Smooth muscle cell (in vitro differentiated cells): ENCODE results near the gene ART4. TPM values are rescaled to one million over a fixed set of nuclear protein-coding genes. Genes with fewer than 3 reads are reported as not detected.

Experiments
- DNase-seq: peaks from one replicate; lab custom pipeline; 2025; ENCODE audit not compliant: unreplicated experiment; lab: John Stamatoyannopoulos, UW
- H2AFZ ChIP-seq: fragments of 200-600 bp; sonication (generic); 2 replicates; pipeline ENCODE4 v1.6.0; 2016; ENCODE audit warnings: antibody characterized with exemption, low read depth, mild to moderate bottlenecking
- H3F3A ChIP-seq: fragments of 200-600 bp; sonication (generic); 2 replicates; pipeline ENCODE4 v1.6.0; 2017; ENCODE audit warnings: antibody characterized with exemption, low read depth
- H3K27ac ChIP-seq: fragments of 200-600 bp; sonication (generic); 2 replicates; pipeline ENCODE4 v1.5.1; 2016; ENCODE audit warnings: low read depth, mild to moderate bottlenecking
- H3K27me3 ChIP-seq: fragments of 200-600 bp; sonication (generic); 2 replicates; pipeline ENCODE4 v1.6.1; 2016; ENCODE audit warnings: low read depth, mild to moderate bottlenecking
- H3K36me3 ChIP-seq: fragments of 200-600 bp; sonication (generic); 2 replicates; pipeline ENCODE4 v1.5.1; 2016; ENCODE audit warnings: low read depth
- H3K4me1 ChIP-seq: fragments of 200-600 bp; sonication (generic); 2 replicates; pipeline ENCODE4 v1.5.1; 2016; ENCODE audit warnings: low read depth
- H3K4me2 ChIP-seq: fragments of 200-600 bp; sonication (generic); 2 replicates; pipeline ENCODE4 v1.6.0; 2016; ENCODE audit warnings: mild to moderate bottlenecking
- H3K4me3 ChIP-seq: fragments of 200-600 bp; sonication (generic); 2 replicates; pipeline ENCODE4 v1.5.1; 2016; ENCODE audit warnings: mild to moderate bottlenecking
- H3K79me2 ChIP-seq: fragments of 200-600 bp; sonication (generic); 2 replicates; pipeline ENCODE4 v1.6.0; 2016; ENCODE audit warnings: low read depth, mild to moderate bottlenecking
- H3K9ac ChIP-seq: fragments of 200-600 bp; sonication (generic); 2 replicates; pipeline ENCODE4 v1.6.0; 2016; ENCODE audit warnings: low read depth
- H3K9me3 ChIP-seq: fragments of 200-600 bp; sonication (generic); replicated peaks from 2 replicates; pipeline ENCODE4 v1.5.1; 2016; ENCODE audit warnings: low read depth
- H4K20me1 ChIP-seq: fragments of 200-600 bp; sonication (generic); 2 replicates; pipeline ENCODE4 v1.6.0; 2016; ENCODE audit warnings: low read depth
- CTCF ChIP-seq: fragments of 200-600 bp; sonication (generic); IDR thresholded peaks from 2 replicates; pipeline ENCODE4 v1.5.1; 2017; ENCODE audit warnings: borderline replicate concordance, mild to moderate bottlenecking, antibody characterized with exemption; ENCODE audit not compliant: insufficient read depth, poor library complexity, severe bottlenecking
- WGBS: methylation state at CpG from one replicate; pipeline ENCODE4 v1.1.7; 2016; ENCODE audit warnings: low lambda C conversion rate; 5-methylcytosine and 5-hydroxymethylcytosine counted together
- polyA plus RNA-seq: library from polyadenylated mRNA; unstranded; fragments of >200 nt; fragmentation: Nextera tagmentation; extraction: Ambion mirVana; gene quantifications from 2 replicates; pipeline ENCODE4 v1.2.1, GENCODE V29; 2016
- total RNA-seq: library from RNA; depleted of rRNA; stranded (reverse); fragments of >200 nt; gene quantifications from 2 replicates; pipeline ENCODE4 v1.2.3, GENCODE V29; 2014

Gene ART4
- total and polyA plus RNA-seq, 2 experiments from 2014 or later: 1.7 to 9.0 TPM

GRCh38 chr12:14841761-14842160 lies 1.6 kb downstream of the ART4 start:
- Histone ChIP-seq H3K36me3 (no peaks in the 10 kb centered on the region), H4K20me1 (no peaks in the 10 kb centered on the region), H3K4me3 (no peak overlapping the region), H3K27ac (peak overlapping the region; percentile 58), H3K4me2 (peak overlapping the region; percentile 15), H3F3A (peaks cover 17% of the 10 kb centered on the region), H3K9ac (no peak overlapping the region), H3K9me3 (no peaks in the 10 kb centered on the region), H3K27me3 (no peaks in the 10 kb centered on the region), H3K79me2 (peaks cover 30% of the 10 kb centered on the region), H3K4me1 (no peaks in the 10 kb centered on the region), H2AFZ (peak overlapping the region; percentile 25)
- no peak for DNase-seq
- no peak for TF ChIP-seq CTCF
- WGBS: 24% methylated on average over 3 of the region's 3 CpGs

GRCh38 chr12:14840616-14841015 lies 2.7 kb downstream of the ART4 start:
- Histone ChIP-seq H3K4me1 (no peaks in the 10 kb centered on the region), H3K9ac (no peak overlapping the region), H3K4me2 (no peak overlapping the region), H2AFZ (no peak overlapping the region), H3K4me3 (no peak overlapping the region), H3K27ac (peak overlapping the region; percentile 58), H3F3A (peaks cover 20% of the 10 kb centered on the region), H3K9me3 (no peaks in the 10 kb centered on the region), H3K79me2 (peaks cover 30% of the 10 kb centered on the region), H3K36me3 (no peaks in the 10 kb centered on the region), H4K20me1 (no peaks in the 10 kb centered on the region), H3K27me3 (no peaks in the 10 kb centered on the region)
- 80% methylated on average over 4 of the region's 4 CpGs for WGBS
- no peak for TF ChIP-seq CTCF
- DNase-seq: no peak

- no peak for DNase-seq
- Histone ChIP-seq H3K79me2 (peaks cover 30% of the 10 kb centered on the region), H2AFZ (no peak overlapping the region), H3F3A (peaks cover 31% of the 10 kb centered on the region), H3K27me3 (no peaks in the 10 kb centered on the region), H3K4me3 (no peak overlapping the region), H3K4me1 (peaks cover 3% of the 10 kb centered on the region), H3K27ac (peak overlapping the region; percentile 98), H4K20me1 (no peaks in the 10 kb centered on the region), H3K9ac (no peak overlapping the region), H3K4me2 (no peak overlapping the region), H3K36me3 (no peaks in the 10 kb centered on the region), H3K9me3 (no peaks in the 10 kb centered on the region)
- TF ChIP-seq CTCF: no peak
- 90% methylated on average over 1 of the region's 1 CpG for WGBS
Observed at GRCh38 chr12:14839262-14839661, 4.1 kb downstream of the ART4 start.
